Measurements from ENCODE around the gene ADIPOR2. TPM values are rescaled to one million over a fixed set of nuclear protein-coding genes. Genes with fewer than 3 reads are reported as not detected.
"Not testable (repeated sequence)": the region's sequence is repeated elsewhere in the genome, so short reads cannot be mapped to it uniquely, and the experiment has no call there.

Gene ADIPOR2
- total RNA-seq, 1 donor from 2014 or later: 83.6 TPM

DNA sequence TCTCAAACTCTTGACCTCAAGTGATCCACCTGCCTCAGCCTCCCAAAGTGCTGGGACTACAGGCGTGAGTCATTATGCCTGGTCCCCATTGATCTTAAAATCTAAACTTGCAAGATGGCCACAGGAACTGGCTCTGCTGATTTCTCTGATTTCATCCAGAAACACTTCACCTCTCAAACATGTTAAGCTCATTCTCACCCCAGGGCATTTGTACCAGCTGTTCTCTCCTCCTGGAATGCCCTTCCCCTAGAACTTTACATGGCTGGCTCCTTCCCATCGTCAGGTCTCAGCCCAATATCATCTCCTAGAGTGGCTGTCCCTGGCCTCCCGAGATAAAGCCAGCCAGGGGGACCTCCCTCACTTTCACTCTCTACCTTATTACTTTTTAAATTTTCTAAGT, 124.2 kb downstream of the ADIPOR2 start:
- Mint-ChIP-seq H3K27ac (no peak overlapping the region), H3K9me3 (ENCODE audit: low read depth) (no peaks in the 10 kb centered on the region), H3K27me3 (peaks cover 35% of the 10 kb centered on the region), H3K4me3 (ENCODE audit: low read depth) (no peak overlapping the region), H3K36me3 (ENCODE audit: insufficient read depth) (no peaks in the 10 kb centered on the region), H3K4me1 (ENCODE audit: low read depth) (peaks cover 16% of the 10 kb centered on the region)
- no peak for DNase-seq (ENCODE audit: low spot score, unreplicated experiment)
- TF ChIP-seq, protein P1, sequence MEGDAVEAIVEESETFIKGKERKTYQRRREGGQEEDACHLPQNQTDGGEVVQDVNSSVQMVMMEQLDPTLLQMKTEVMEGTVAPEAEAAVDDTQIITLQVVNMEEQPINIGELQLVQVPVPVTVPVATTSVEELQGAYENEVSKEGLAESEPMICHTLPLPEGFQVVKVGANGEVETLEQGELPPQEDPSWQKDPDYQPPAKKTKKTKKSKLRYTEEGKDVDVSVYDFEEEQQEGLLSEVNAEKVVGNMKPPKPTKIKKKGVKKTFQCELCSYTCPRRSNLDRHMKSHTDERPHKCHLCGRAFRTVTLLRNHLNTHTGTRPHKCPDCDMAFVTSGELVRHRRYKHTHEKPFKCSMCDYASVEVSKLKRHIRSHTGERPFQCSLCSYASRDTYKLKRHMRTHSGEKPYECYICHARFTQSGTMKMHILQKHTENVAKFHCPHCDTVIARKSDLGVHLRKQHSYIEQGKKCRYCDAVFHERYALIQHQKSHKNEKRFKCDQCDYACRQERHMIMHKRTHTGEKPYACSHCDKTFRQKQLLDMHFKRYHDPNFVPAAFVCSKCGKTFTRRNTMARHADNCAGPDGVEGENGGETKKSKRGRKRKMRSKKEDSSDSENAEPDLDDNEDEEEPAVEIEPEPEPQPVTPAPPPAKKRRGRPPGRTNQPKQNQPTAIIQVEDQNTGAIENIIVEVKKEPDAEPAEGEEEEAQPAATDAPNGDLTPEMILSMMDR (IDR thresholded peaks at IDR 0.05; ENCODE audit: unreplicated experiment): no peak

DNA sequence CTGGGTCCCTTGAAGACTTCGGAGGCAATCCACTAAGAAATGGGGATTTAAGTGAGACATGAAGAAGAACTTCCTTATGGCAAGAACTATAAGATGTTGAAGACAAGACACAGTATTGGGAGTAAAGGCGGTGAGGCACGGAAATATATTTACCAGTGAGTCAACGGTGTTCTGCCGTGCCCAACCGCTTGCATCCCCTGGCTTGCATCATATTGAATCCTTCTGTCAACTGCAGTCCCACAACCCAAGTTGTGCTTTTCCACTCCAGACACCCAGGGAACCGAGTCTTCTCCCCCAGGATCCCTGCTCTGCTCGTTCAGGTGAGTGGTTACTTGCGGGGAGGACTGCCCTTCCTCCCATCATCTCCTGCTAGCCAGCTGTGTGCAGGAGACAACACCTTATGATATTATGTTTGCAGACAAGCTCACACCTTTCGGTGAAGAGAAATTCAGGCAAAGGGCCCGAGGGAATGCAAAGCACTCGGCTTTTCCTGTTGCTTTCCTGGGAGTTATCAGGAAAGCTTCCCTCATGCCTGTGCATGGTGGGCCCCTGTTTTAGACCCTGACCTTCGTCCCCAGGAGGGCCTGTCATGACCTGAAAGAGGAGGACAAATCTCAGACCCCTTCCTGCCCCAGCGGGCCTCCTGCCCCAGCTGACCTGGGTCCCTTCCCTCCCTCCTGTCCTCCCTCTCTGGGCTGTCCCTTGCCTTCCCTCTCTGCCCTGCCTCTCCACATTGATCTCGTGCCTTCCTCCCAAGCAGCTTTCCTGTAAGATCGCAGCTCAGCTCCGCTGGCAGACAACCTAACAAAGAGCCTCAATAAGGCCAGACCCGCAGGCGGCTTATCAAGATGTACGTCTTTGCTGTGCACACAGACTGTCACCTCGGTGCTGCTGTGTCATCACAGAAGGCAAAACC, 125.2 kb downstream of the ADIPOR2 start:
- DNase-seq (ENCODE audit: low spot score, unreplicated experiment): no peak
- no peaks in the 10 kb centered on the region for H3K36me3 Mint-ChIP-seq (ENCODE audit: insufficient read depth)
- H3K4me1 Mint-ChIP-seq (ENCODE audit: low read depth): peaks cover 16% of the 10 kb centered on the region
- H3K27me3 Mint-ChIP-seq: peaks cover 44% of the 10 kb centered on the region
- H3K27ac Mint-ChIP-seq: peak overlapping the region; percentile 1
- no peaks in the 10 kb centered on the region for H3K9me3 Mint-ChIP-seq (ENCODE audit: low read depth)
- peak overlapping the region; percentile 0 for H3K4me3 Mint-ChIP-seq (ENCODE audit: low read depth)
- TF ChIP-seq, protein P1 (IDR thresholded peaks at IDR 0.05; ENCODE audit: unreplicated experiment): no peak

DNA sequence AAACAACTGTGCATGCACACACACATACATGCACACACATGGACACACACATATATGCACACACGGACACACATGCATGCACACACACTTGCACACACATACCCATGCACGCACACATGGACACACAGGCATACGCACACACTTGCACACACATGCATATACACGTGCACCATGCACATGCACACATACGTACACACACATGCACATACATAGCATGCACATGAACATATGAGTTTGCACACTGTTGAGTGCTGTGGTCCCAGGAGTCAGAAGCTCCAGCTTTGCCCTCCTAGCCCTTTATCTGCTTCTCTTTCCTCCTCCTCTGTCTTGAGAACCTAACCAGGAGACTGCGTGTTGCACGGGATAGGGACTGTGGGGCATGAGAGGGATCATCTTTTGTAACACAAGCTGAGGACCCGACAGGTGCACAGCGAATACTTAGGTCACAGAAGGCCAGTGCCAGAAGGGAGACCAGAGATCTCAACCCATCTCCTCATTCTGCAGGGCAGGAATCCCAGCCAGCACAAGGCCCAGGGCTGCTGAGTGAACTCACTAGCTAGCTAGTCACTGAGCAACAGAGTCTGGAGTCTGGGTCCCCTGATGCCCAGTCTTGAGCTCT, 126.0 kb downstream of the ADIPOR2 start:
- no peak for DNase-seq (ENCODE audit: low spot score, unreplicated experiment)
- Mint-ChIP-seq H3K4me1 (ENCODE audit: low read depth) (peaks cover 16% of the 10 kb centered on the region), H3K4me3 (ENCODE audit: low read depth) (peak overlapping the region; percentile 0), H3K36me3 (ENCODE audit: insufficient read depth) (no peaks in the 10 kb centered on the region), H3K27me3 (peaks cover 52% of the 10 kb centered on the region), H3K27ac (peak overlapping the region; percentile 1), H3K9me3 (ENCODE audit: low read depth) (no peaks in the 10 kb centered on the region)
- TF ChIP-seq, protein P1 (IDR thresholded peaks at IDR 0.05; ENCODE audit: unreplicated experiment): no peak

DNA sequence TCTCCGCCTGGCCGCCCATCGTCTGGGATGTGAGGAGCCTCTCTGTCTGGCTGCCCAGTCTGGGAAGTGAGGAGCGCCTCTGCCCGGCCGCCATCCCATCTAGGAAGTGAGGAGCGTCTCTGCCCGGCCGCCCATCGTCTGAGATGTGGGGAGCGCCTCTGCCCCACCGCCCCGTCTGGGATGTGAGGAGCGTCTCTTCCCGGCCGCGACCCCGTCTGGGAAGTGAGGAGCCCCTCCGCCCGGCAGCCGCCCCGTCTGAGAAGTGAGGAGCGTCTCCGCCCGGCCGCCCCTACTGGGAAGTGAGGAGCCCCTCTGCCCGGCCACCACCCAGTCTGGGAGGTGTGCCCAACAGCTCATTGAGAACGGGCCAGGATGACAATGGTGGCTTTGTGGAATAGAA, 127.1 kb downstream of the ADIPOR2 start:
- Mint-ChIP-seq H3K27me3 (peaks cover 61% of the 10 kb centered on the region), H3K4me1 (ENCODE audit: low read depth) (peaks cover 16% of the 10 kb centered on the region)
- not testable (repeated sequence) for H3K4me3 Mint-ChIP-seq (ENCODE audit: low read depth); H3K36me3 Mint-ChIP-seq (ENCODE audit: insufficient read depth); H3K27ac Mint-ChIP-seq; H3K9me3 Mint-ChIP-seq (ENCODE audit: low read depth); DNase-seq (ENCODE audit: low spot score, unreplicated experiment)

DNA sequence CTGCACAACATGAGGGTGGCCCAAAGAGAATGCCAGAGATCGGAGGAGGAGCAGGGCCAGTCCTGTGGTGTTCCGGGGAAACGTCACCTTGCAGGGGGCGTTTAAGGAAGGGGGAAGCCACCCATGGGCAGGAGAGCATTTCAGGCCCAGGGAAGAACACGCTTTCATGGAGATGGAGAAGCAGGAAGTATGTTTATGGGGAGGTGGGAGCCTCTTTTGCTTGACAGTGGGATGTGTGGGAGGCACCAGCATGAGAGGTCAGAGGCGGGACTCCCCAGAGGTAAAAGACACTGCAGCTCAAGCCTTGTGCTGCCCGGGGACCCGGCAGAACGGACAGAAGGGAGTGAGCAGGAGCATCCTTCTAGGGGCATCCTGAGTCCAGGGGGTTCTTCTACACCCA, 128.2 kb downstream of the ADIPOR2 start:
- TF ChIP-seq, protein P1 (IDR thresholded peaks at IDR 0.05; ENCODE audit: unreplicated experiment): no peak
- Mint-ChIP-seq H3K36me3 (ENCODE audit: insufficient read depth) (no peaks in the 10 kb centered on the region), H3K27ac (no peak overlapping the region), H3K4me1 (ENCODE audit: low read depth) (peaks cover 16% of the 10 kb centered on the region), H3K27me3 (peaks cover 64% of the 10 kb centered on the region), H3K9me3 (ENCODE audit: low read depth) (no peaks in the 10 kb centered on the region), H3K4me3 (ENCODE audit: low read depth) (no peak overlapping the region)
- no peak for DNase-seq (ENCODE audit: low spot score, unreplicated experiment)
